SK-N-SH (cell line): Measurements from ENCODE around the gene FAM124A.

Source experiments
- CHD2 ChIP-seq: fragments of 150-350 bp; IDR thresholded peaks from 2 replicates; pipeline ENCODE4 v1.6.1; 2018; ENCODE audit warnings: low read length; ENCODE audit not compliant: partially characterized antibody
- EP300 ChIP-seq, 2 experiments: IDR thresholded peaks; 2 replicates each; pipeline versions ENCODE4 v1.4.0 to v1.6.1; 2012; ENCODE audit warnings: borderline replicate concordance in 1 of 2, low read depth in 1 of 2, low read length in 1 of 2
- EZH2phosphoT487 ChIP-seq: fragments of 200-600 bp; sonication (generic); IDR thresholded peaks from 2 replicates; pipeline ENCODE4 v1.6.1; 2017; ENCODE audit warnings: low read depth, mixed run types, mild to moderate bottlenecking, antibody characterized with exemption, moderate library complexity, borderline replicate concordance
- FOXJ3 ChIP-seq: sonication (generic); formaldehyde crosslinking; IDR thresholded peaks from 2 replicates; pipeline ENCODE4 v1.5.1; 2020; ENCODE audit warnings: mild to moderate bottlenecking, missing genetic modification reagents
- GATA2 ChIP-seq: sonication (generic); formaldehyde crosslinking; IDR thresholded peaks from 2 replicates; pipeline ENCODE4 v1.5.0; 2020; ENCODE audit warnings: mild to moderate bottlenecking, missing genetic modification reagents
- TAF1 ChIP-seq: IDR thresholded peaks from 2 replicates; pipeline ENCODE4 v1.6.1; 2012; ENCODE audit warnings: low read depth, mild to moderate bottlenecking, low read length, moderate library complexity, borderline replicate concordance
- TCF12 ChIP-seq: IDR thresholded peaks from 2 replicates; pipeline ENCODE4 v1.4.0; 2012
- TF ChIP-seq, protein P1 (sequence below): fragments of 200-600 bp; sonication (generic); IDR thresholded peaks from 2 replicates; pipeline ENCODE4 v1.6.1; 2017; ENCODE audit warnings: antibody characterized with exemption, mild to moderate bottlenecking, moderate library complexity
- TF ChIP-seq, protein P2 (sequence below): IDR thresholded peaks from 2 replicates; pipeline ENCODE4 v1.6.1; 2012; ENCODE audit warnings: mild to moderate bottlenecking, low read depth, low read length, moderate library complexity
- TF ChIP-seq, protein P3 (sequence below): IDR thresholded peaks from 2 replicates; pipeline ENCODE4 v1.4.0; 2012; ENCODE audit warnings: low read depth, borderline replicate concordance

DNA sequence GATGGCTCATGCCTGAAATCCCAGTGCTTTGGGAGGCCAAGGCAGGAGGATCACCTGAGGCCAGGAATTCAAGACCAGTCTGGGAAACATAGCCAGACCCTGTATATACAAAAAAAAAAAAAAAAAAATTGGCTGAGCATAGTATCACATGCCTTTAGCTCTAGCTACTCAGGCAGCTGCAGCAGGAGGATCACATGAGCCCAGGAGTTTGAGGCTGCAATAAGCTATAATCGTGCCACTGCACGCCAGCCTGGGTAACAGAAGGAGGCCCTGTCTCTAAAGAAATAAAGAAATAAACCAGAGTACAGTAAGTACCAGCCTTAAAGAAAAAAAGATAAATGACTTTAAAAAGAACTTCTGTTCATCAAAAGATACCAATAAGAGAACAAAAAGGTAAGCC is 52.9 kb downstream of the FAM124A start:
- TF ChIP-seq CHD2 = no peak
- TF ChIP-seq EZH2phosphoT487 = no peak
- no peak for TF ChIP-seq FOXJ3 (CRISPR knock-in tag)
- TF ChIP-seq, protein P1, sequence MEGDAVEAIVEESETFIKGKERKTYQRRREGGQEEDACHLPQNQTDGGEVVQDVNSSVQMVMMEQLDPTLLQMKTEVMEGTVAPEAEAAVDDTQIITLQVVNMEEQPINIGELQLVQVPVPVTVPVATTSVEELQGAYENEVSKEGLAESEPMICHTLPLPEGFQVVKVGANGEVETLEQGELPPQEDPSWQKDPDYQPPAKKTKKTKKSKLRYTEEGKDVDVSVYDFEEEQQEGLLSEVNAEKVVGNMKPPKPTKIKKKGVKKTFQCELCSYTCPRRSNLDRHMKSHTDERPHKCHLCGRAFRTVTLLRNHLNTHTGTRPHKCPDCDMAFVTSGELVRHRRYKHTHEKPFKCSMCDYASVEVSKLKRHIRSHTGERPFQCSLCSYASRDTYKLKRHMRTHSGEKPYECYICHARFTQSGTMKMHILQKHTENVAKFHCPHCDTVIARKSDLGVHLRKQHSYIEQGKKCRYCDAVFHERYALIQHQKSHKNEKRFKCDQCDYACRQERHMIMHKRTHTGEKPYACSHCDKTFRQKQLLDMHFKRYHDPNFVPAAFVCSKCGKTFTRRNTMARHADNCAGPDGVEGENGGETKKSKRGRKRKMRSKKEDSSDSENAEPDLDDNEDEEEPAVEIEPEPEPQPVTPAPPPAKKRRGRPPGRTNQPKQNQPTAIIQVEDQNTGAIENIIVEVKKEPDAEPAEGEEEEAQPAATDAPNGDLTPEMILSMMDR = no peak
- TF ChIP-seq EP300 (IDR thresholded peaks at IDR 0.05; ENCODE audit: borderline replicate concordance in 1 of 2, low read depth in 1 of 2, low read length in 1 of 2) = no peak
- TF ChIP-seq TAF1 = no peak
- TF ChIP-seq, protein P2, sequence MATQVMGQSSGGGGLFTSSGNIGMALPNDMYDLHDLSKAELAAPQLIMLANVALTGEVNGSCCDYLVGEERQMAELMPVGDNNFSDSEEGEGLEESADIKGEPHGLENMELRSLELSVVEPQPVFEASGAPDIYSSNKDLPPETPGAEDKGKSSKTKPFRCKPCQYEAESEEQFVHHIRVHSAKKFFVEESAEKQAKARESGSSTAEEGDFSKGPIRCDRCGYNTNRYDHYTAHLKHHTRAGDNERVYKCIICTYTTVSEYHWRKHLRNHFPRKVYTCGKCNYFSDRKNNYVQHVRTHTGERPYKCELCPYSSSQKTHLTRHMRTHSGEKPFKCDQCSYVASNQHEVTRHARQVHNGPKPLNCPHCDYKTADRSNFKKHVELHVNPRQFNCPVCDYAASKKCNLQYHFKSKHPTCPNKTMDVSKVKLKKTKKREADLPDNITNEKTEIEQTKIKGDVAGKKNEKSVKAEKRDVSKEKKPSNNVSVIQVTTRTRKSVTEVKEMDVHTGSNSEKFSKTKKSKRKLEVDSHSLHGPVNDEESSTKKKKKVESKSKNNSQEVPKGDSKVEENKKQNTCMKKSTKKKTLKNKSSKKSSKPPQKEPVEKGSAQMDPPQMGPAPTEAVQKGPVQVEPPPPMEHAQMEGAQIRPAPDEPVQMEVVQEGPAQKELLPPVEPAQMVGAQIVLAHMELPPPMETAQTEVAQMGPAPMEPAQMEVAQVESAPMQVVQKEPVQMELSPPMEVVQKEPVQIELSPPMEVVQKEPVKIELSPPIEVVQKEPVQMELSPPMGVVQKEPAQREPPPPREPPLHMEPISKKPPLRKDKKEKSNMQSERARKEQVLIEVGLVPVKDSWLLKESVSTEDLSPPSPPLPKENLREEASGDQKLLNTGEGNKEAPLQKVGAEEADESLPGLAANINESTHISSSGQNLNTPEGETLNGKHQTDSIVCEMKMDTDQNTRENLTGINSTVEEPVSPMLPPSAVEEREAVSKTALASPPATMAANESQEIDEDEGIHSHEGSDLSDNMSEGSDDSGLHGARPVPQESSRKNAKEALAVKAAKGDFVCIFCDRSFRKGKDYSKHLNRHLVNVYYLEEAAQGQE = no peak
- TF ChIP-seq, protein P3, sequence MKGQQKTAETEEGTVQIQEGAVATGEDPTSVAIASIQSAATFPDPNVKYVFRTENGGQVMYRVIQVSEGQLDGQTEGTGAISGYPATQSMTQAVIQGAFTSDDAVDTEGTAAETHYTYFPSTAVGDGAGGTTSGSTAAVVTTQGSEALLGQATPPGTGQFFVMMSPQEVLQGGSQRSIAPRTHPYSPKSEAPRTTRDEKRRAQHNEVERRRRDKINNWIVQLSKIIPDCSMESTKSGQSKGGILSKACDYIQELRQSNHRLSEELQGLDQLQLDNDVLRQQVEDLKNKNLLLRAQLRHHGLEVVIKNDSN = no peak
- no peak for TF ChIP-seq GATA2 (CRISPR knock-in tag)
- TF ChIP-seq TCF12 = no peak
